Parathyroid adenoma (tissue), 2 donors: Measurements from ENCODE around the gene DHX30.

Source experiments
- H2AFZ ChIP-seq: fragments of 300-600 bp; sonication (generic); one replicate; pipeline ENCODE4 v1.7.0; 2017; ENCODE audit warnings: antibody characterized with exemption, mild to moderate bottlenecking
- H3K27ac ChIP-seq: fragments of 300-600 bp; sonication (generic); one replicate; pipeline ENCODE4 v1.7.0; 2017
- H3K27me3 ChIP-seq: fragments of 300-600 bp; sonication (generic); one replicate; pipeline ENCODE4 v1.7.0; 2017; ENCODE audit warnings: low read length; ENCODE audit not compliant: control insufficient read depth, insufficient read depth
- H3K36me3 ChIP-seq: fragments of 300-600 bp; sonication (generic); one replicate; pipeline ENCODE4 v1.7.0; 2017; ENCODE audit warnings: low read length; ENCODE audit not compliant: control insufficient read depth, insufficient read depth
- H3K4me1 ChIP-seq: fragments of 300-600 bp; sonication (generic); one replicate; pipeline ENCODE4 v1.7.0; 2017; ENCODE audit warnings: control low read depth
- H3K4me2 ChIP-seq: fragments of 300-600 bp; sonication (generic); one replicate; pipeline ENCODE4 v1.7.0; 2017; ENCODE audit warnings: low read length
- H3K4me3 ChIP-seq: fragments of 300-600 bp; sonication (generic); one replicate; pipeline ENCODE4 v1.7.0; 2017; ENCODE audit warnings: low read depth, low read length
- H3K79me2 ChIP-seq: fragments of 300-600 bp; sonication (generic); one replicate; pipeline ENCODE4 v1.7.0; 2017; ENCODE audit warnings: control low read depth
- H3K9ac ChIP-seq: fragments of 300-600 bp; sonication (generic); one replicate; pipeline ENCODE4 v1.7.0; 2017; ENCODE audit warnings: mild to moderate bottlenecking
- H3K9me3 ChIP-seq: fragments of 300-600 bp; sonication (generic); one replicate; pipeline ENCODE4 v1.7.0; 2017; ENCODE audit warnings: low read length; ENCODE audit not compliant: control insufficient read depth
- CTCF ChIP-seq: fragments of 300-600 bp; sonication (generic); IDR thresholded peaks from one replicate; pipeline ENCODE4 v1.7.0; 2017; ENCODE audit warnings: antibody characterized with exemption, mild to moderate bottlenecking
- donor health status: primary hyperparathyroidism.

DHX30 gene

GRCh38 chr3:47846186-47846879 is 43.4 kb downstream of the DHX30 start:
- no peak for TF ChIP-seq CTCF
- Histone ChIP-seq H2AFZ (no peak overlapping the region), H3K4me2 (no peak overlapping the region), H3K9ac (no peak overlapping the region), H3K36me3 (no peaks in the 10 kb centered on the region), H3K79me2 (peaks cover 4% of the 10 kb centered on the region), H3K4me3 (no peak overlapping the region), H3K9me3 (no peaks in the 10 kb centered on the region), H3K27me3 (no peaks in the 10 kb centered on the region), H3K4me1 (no peaks in the 10 kb centered on the region), H3K27ac (no peak overlapping the region)

DNA sequence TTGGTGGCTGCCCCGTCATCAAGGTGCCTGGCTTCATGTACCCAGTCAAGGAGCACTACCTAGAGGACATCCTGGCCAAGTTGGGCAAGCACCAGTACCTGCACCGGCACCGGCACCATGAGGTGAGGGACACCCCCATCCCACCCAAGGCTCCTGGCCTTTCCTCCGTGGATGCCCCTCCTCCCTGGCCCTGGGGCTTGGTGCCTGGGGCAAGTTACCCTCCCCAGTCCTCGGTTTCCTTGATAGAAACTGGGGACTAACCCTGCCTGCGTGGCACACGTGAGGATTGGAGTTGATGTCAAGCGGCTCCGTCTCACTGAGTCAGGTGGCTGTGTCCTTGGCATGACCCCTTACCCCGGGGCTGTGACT is 43.9 kb downstream of the DHX30 start:
- no peaks in the 10 kb centered on the region for H3K36me3 ChIP-seq
- H3K4me1 ChIP-seq, result no peaks in the 10 kb centered on the region
- no peaks in the 10 kb centered on the region for H3K79me2 ChIP-seq
- no peak overlapping the region for H3K9ac ChIP-seq
- no peak overlapping the region for H3K4me2 ChIP-seq
- no peak overlapping the region for H3K27ac ChIP-seq
- no peak overlapping the region for H2AFZ ChIP-seq
- no peak overlapping the region for H3K4me3 ChIP-seq
- no peak for TF ChIP-seq CTCF
- no peaks in the 10 kb centered on the region for H3K27me3 ChIP-seq
- no peaks in the 10 kb centered on the region for H3K9me3 ChIP-seq

- no peaks in the 10 kb centered on the region for H3K79me2 ChIP-seq
- H3K9ac ChIP-seq, result no peak overlapping the region
- H3K27me3 ChIP-seq, result no peaks in the 10 kb centered on the region
- H3K27ac ChIP-seq, result no peak overlapping the region
- H3K4me1 ChIP-seq, result no peaks in the 10 kb centered on the region
- H3K9me3 ChIP-seq, result no peaks in the 10 kb centered on the region
- no peak for TF ChIP-seq CTCF
- no peaks in the 10 kb centered on the region for H3K36me3 ChIP-seq
- H2AFZ ChIP-seq, result no peak overlapping the region
- H3K4me2 ChIP-seq, result no peak overlapping the region
- H3K4me3 ChIP-seq, result no peak overlapping the region
These were observed 44.3 kb downstream of the DHX30 start for GRCh38 chr3:47847260-47847659.

DNA sequence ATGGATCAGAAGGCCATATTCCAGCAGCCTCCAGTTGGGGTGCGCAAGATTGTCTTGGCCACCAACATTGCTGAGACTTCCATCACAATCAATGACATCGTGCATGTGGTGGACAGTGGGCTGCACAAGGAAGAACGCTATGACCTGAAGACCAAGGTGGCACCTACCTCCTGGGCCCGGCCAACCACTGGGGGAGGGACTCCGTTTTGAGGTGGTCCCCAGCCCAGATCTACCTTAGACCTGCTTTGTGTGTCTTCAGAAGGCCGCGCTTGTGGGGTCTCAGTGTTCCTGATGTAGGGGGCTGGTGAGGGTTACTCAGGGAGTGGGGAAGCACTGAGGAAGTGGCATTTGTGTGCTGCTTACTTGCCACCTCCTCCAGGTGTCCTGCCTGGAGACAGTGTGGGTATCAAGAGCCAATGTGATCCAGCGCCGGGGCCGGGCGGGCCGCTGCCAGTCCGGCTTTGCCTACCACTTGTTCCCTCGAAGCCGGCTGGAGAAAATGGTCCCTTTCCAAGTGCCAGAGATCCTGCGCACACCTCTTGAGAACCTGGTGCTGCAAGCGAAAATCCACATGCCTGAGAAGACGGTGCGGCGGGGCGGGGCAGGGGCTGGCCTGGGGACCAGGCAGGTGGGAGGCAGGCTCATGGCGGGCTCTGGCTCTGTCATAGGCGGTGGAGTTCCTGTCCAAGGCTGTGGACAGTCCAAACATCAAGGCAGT is 45.0 kb downstream of the DHX30 start:
- H2AFZ ChIP-seq, result no peak overlapping the region
- no peak overlapping the region for H3K4me3 ChIP-seq
- TF ChIP-seq CTCF, result no peak
- H3K4me1 ChIP-seq, result no peaks in the 10 kb centered on the region
- no peak overlapping the region for H3K4me2 ChIP-seq
- H3K36me3 ChIP-seq, result no peaks in the 10 kb centered on the region
- no peaks in the 10 kb centered on the region for H3K9me3 ChIP-seq
- no peaks in the 10 kb centered on the region for H3K27me3 ChIP-seq
- no peak overlapping the region for H3K27ac ChIP-seq
- no peak overlapping the region for H3K9ac ChIP-seq
- H3K79me2 ChIP-seq, result no peaks in the 10 kb centered on the region
